Sigmoid colon (tissue), 7 donors: ENCODE data around the gene TM4SF18. TPM values are rescaled to one million over a fixed set of nuclear protein-coding genes. Genes with fewer than 3 reads are reported as not detected.

Source experiments
- DNase-seq: peaks from one replicate; pipeline ENCODE4 v3.0.0-alpha.2; 2019
- H3K27ac ChIP-seq, 4 donors: fragments of 200-600 bp; sonication (generic); one replicate each; pipeline ENCODE4 v1.5.1; 2016 to 2019; ENCODE audit warnings: mild to moderate bottlenecking in 1 of 4
- H3K27me3 ChIP-seq, 3 donors: fragments of 200-600 bp; sonication (generic); one replicate each; pipeline ENCODE4 v1.5.1; 2019; ENCODE audit warnings: mild to moderate bottlenecking in 1 of 3
- H3K36me3 ChIP-seq, 4 donors: fragments of 200-600 bp; sonication (generic); one replicate each; pipeline ENCODE4 v1.5.1; 2016 to 2019
- H3K4me1 ChIP-seq, 4 donors: fragments of 200-600 bp; sonication (generic); one replicate each; pipeline ENCODE4 v1.5.1; 2017 to 2019
- H3K4me3 ChIP-seq, 4 donors: fragments of 200-600 bp; sonication (generic); one replicate each; pipeline ENCODE4 v1.5.1; 2017 to 2019; ENCODE audit warnings: mild to moderate bottlenecking in 2 of 4, moderate library complexity in 1 of 4
- H3K9me3 ChIP-seq, 4 donors: fragments of 200-600 bp in 3 of 4; sonication (generic) in 3 of 4; one replicate each; pipeline versions ENCODE4 v1.5.1 to v1.6.1; 2013 to 2019
- EP300 ChIP-seq, 4 donors: sonication (generic); formaldehyde crosslinking; IDR thresholded peaks; one replicate each; pipeline ENCODE4 v1.6.1; 2017; ENCODE audit warnings: antibody characterized with exemption in 4 of 4
- POLR2A ChIP-seq, 2 donors: fragments of 450-650 bp; IDR thresholded peaks; one replicate each; pipeline ENCODE4 v1.6.1; 2016; ENCODE audit warnings: antibody characterized with exemption in 2 of 2, mild to moderate bottlenecking in 2 of 2, moderate library complexity in 2 of 2
- POLR2AphosphoS5 ChIP-seq, 4 donors: sonication (generic); formaldehyde crosslinking; IDR thresholded peaks; one replicate each; pipeline ENCODE4 v1.6.1; 2017; ENCODE audit warnings: antibody characterized with exemption in 4 of 4
- WGBS, 2 donors: extraction: QIAGEN DNeasy Blood & Tissue Kit; methylation state at CpG; one replicate each; pipeline ENCODE4 v1.1.7; 2013; 5-methylcytosine and 5-hydroxymethylcytosine counted together
- intact Hi-C: fragments of 100-400 bp; cut with DNase I; formaldehyde crosslinking; loops from one replicate; pipeline ENCODE4 v1.15.1; 2023
- polyA plus RNA-seq, 3 donors: library from polyadenylated mRNA; stranded (reverse); fragments of 200-250 nt; gene quantifications; one replicate each; pipeline ENCODE4 v1.2.3, GENCODE V29; 2013
- total RNA-seq, 4 donors: library from RNA; depleted of rRNA; stranded (reverse); fragments of >200 nt; gene quantifications; one replicate each; pipeline ENCODE4 v1.1.0, GENCODE V29; 2016
- TF ChIP-seq, protein P1 (sequence below), 4 experiments: fragments of 450-650 bp in 3 of 4; fragments of 200-600 bp in 1 of 4; IDR thresholded peaks; one replicate each; pipeline ENCODE4 v1.5.1; 2016 to 2019; ENCODE audit warnings: antibody characterized with exemption in 4 of 4, mild to moderate bottlenecking in 3 of 4, moderate library complexity in 2 of 4
- donor health status: healthy with polysubstance abuse.
- donor health status: Bipolar disorder and iron deficiency.
- donor health status: healthy.

Gene TM4SF18
- total and polyA plus RNA-seq, 7 donors, result 0.46 to 11.6 (median 2.3) TPM

DNA sequence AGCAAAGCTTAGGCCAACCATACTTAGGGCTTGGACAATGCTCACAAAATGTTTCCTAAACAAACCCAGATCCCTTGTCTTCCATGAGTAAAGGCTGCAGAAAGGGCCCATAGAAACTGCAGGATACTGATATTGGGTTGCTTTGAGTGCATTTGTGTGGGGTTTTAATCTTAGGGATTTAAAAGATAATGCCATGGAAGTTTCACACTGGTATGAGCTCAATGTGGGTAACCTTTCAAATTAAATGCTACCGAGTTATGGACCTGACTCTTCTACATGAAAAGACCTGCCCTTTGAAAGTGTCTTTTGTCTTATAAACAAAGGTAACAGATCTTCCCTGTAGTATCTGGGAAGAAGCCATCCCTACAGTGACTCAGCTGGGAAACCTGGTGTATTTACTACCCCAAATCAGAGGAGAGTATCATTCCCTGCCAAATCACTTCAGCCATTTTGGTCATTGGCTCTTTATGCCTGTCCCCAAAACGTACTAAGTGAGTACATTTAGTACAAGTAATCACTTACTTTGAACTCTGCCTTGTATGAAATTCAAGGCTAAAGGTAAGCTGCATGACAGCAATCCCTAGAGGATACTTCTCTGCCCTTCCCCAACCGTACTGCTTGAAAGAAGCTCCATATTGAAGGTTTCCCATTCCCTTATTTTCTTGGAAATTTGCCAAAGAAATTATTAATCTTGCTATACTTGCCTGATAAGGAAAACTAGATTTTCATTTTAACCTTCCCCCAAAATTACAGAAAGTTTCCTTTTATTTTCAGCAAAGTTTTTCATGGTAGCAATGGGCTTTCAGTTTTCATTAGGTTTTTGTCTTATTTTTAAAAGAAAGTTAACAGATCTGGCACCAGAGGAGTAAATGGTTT is 36.8 kb upstream of the TM4SF18 start:
- no peak for DNase-seq
- no peak overlapping the region for H3K4me3 ChIP-seq
- H3K27ac ChIP-seq, result peak overlapping the region in 3 of 4 donors; percentile 39 to 49 (median 48)
- peaks cover 0 to 26% (median 17%) of the 10 kb centered on the region in 4 donors for H3K4me1 ChIP-seq
- no peaks in the 10 kb centered on the region for H3K36me3 ChIP-seq
- intact Hi-C loops, result no loop called here
- H3K9me3 ChIP-seq, result no peaks in the 10 kb centered on the region
- TF ChIP-seq, protein P1, sequence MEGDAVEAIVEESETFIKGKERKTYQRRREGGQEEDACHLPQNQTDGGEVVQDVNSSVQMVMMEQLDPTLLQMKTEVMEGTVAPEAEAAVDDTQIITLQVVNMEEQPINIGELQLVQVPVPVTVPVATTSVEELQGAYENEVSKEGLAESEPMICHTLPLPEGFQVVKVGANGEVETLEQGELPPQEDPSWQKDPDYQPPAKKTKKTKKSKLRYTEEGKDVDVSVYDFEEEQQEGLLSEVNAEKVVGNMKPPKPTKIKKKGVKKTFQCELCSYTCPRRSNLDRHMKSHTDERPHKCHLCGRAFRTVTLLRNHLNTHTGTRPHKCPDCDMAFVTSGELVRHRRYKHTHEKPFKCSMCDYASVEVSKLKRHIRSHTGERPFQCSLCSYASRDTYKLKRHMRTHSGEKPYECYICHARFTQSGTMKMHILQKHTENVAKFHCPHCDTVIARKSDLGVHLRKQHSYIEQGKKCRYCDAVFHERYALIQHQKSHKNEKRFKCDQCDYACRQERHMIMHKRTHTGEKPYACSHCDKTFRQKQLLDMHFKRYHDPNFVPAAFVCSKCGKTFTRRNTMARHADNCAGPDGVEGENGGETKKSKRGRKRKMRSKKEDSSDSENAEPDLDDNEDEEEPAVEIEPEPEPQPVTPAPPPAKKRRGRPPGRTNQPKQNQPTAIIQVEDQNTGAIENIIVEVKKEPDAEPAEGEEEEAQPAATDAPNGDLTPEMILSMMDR (IDR thresholded peaks at IDR 0.05), result no peak
- no peak for TF ChIP-seq POLR2AphosphoS5 (IDR thresholded peaks at IDR 0.05)
- TF ChIP-seq POLR2A (IDR thresholded peaks at IDR 0.05), result no peak
- no peak for TF ChIP-seq EP300 (IDR thresholded peaks at IDR 0.05)
- H3K27me3 ChIP-seq, result no peaks in the 10 kb centered on the region
- 17 to 52% methylated on average over 3 of the region's 3 CpGs for WGBS, 2 donors

DNA sequence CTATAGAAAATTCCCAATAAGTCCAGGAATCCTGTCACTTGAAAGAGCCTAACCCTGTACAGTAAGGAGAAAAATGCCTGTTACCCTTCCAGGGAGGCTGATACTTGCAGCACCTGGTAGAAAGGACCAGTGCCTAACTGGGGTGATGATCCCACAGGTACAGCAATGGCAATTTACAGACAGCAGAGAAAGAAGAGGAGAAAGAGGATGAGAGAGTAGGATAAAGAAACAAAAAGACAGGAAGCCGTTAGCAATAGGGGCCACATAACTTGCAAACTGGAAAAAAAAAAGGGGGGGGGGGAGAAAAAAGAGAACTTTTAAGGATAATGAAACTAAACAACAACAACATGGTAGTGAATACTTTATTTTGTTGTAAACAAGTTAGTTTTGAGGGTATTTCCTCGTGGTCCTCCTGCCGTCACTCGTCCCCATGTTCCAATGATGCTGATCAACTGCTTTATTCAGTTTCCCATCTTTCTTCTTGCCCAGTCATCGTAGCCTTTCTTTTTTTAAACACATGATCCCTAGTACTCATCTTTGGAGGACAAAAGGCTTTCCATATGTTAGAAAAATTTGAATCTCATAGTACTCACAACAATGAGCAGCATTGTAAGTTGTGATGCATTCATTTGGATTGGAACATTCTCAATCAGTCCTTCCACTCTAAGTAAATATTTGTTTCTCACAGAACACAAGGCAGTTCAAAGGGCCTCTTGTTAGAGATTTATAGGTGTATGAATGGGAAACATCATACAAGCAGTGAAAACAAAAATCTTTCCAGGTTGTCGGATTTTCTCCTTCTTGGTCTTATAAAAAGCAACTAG is 35.5 kb upstream of the TM4SF18 start:
- peaks cover 0 to 26% (median 17%) of the 10 kb centered on the region in 4 donors for H3K4me1 ChIP-seq
- intact Hi-C loops, result no loop called here
- no peaks in the 10 kb centered on the region for H3K9me3 ChIP-seq
- TF ChIP-seq EP300 (IDR thresholded peaks at IDR 0.05) (no peak), POLR2AphosphoS5 (IDR thresholded peaks at IDR 0.05) (no peak), POLR2A (IDR thresholded peaks at IDR 0.05) (no peak)
- TF ChIP-seq, protein P1 (IDR thresholded peaks at IDR 0.05), result no peak
- DNase-seq, result no peak
- H3K36me3 ChIP-seq, result no peaks in the 10 kb centered on the region
- WGBS, 2 donors, result 26 to 61% methylated on average over 6 of the region's 6 CpGs
- H3K27me3 ChIP-seq, result no peaks in the 10 kb centered on the region
- H3K4me3 ChIP-seq, result no peak overlapping the region
- H3K27ac ChIP-seq, result peak overlapping the region in 2 of 4 donors; percentile 7 to 49

DNA sequence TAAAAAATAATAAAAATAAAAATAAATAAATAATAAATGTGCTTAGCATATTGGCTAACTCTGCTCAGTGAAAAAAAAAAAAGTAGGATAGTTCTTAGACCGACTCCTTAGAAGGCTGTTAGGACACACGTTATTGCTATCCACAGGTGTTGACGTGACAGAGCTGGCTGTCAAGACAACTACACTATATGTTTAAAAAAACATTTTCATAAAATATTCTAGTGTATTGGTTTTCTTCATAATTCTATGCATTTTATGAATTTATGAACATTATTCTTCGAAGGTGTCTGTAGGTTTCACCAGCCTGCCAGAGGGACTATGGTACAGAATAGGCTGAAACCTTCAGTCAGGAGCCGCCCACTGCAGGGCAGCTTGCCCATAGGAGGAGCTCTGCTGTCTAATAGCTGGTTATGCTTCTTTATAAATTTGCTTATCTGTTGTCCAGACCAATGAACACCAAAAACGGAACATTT is 34.8 kb upstream of the TM4SF18 start:
- Histone ChIP-seq H3K4me1 (peaks cover 0 to 26% (median 17%) of the 10 kb centered on the region in 4 donors), H3K9me3 (no peaks in the 10 kb centered on the region)

More for the DNA sequence above, 34.8 kb upstream of the TM4SF18 start:
- TF ChIP-seq, protein P1 (IDR thresholded peaks at IDR 0.05), result no peak
- TF ChIP-seq EP300 (IDR thresholded peaks at IDR 0.05), result no peak
- TF ChIP-seq POLR2A (IDR thresholded peaks at IDR 0.05), result no peak
- TF ChIP-seq POLR2AphosphoS5 (IDR thresholded peaks at IDR 0.05), result no peak
- no peak for DNase-seq
- Histone ChIP-seq H3K36me3 (no peaks in the 10 kb centered on the region), H3K27ac (peak overlapping the region in 1 of 4 donors; percentile 7), H3K27me3 (no peaks in the 10 kb centered on the region), H3K4me3 (no peak overlapping the region)
- WGBS, 2 donors, result 41 to 81% methylated on average over 6 of the region's 6 CpGs
- intact Hi-C loops, result no loop called here
